Small intestine (tissue), 7 donors: ENCODE data around the gene TLR4. TPM values are rescaled to one million over a fixed set of nuclear protein-coding genes. Genes with fewer than 3 reads are reported as not detected.

Experiments used
- DNase-seq, 2 donors: peaks; one replicate each; pipeline versions ENCODE4 v3.0.0 to v3.0.0-alpha.2; 2013
- FAIRE-seq: peaks from 2 replicates; lab custom pipeline; 2012; peaks lifted over from hg19 to GRCh38; lab: Jason Lieb, UNC
- H3K27ac ChIP-seq, 3 donors: one replicate each; pipeline ENCODE4 v1.5.1; 2013; ENCODE audit warnings: low read length in 2 of 3, mild to moderate bottlenecking in 2 of 3, control low read depth in 1 of 3, inconsistent platforms in 1 of 3, low read depth in 1 of 3, moderate library complexity in 1 of 3
- H3K27me3 ChIP-seq, 3 donors: one replicate each; pipeline ENCODE4 v1.6.1; 2013; ENCODE audit warnings: low read length in 3 of 3, inconsistent platforms in 1 of 3; ENCODE audit not compliant: control insufficient read depth in 3 of 3, insufficient read depth in 3 of 3
- H3K36me3 ChIP-seq, 3 donors: one replicate each; pipeline ENCODE4 v1.6.1; 2013; ENCODE audit warnings: low read length in 3 of 3, inconsistent platforms in 1 of 3, low read depth in 1 of 3, mild to moderate bottlenecking in 1 of 3, moderate library complexity in 1 of 3; ENCODE audit not compliant: control insufficient read depth in 3 of 3, insufficient read depth in 2 of 3
- H3K4me1 ChIP-seq, 3 donors: one replicate each; pipeline ENCODE4 v1.6.1; 2013; ENCODE audit warnings: low read length in 2 of 3, inconsistent platforms in 1 of 3, low read depth in 1 of 3, mild to moderate bottlenecking in 1 of 3, moderate library complexity in 1 of 3; ENCODE audit not compliant: control insufficient read depth in 3 of 3, insufficient read depth in 2 of 3
- H3K4me3 ChIP-seq, 3 donors: one replicate each; pipeline ENCODE4 v1.5.1; 2013; ENCODE audit warnings: low read length in 3 of 3, control low read depth in 1 of 3, inconsistent platforms in 1 of 3, low read depth in 1 of 3, mild to moderate bottlenecking in 1 of 3, moderate library complexity in 1 of 3
- H3K9me3 ChIP-seq, 2 donors: one replicate each; pipeline ENCODE4 v1.6.1; 2013; ENCODE audit warnings: low read depth in 1 of 2, low read length in 1 of 2; ENCODE audit not compliant: control insufficient read depth in 2 of 2, insufficient read depth in 1 of 2
- WGBS, 3 donors: extraction: QIAGEN DNeasy Blood & Tissue Kit; methylation state at CpG; one replicate each; pipeline ENCODE4 v1.1.7; 2013; 5-methylcytosine and 5-hydroxymethylcytosine counted together
- polyA plus RNA-seq, 4 donors: library from polyadenylated mRNA; stranded (reverse) in 3 of 4; unstranded in 1 of 4; fragments of 200-250 nt in 3 of 4; fragments of 120-200 nt in 1 of 4; gene quantifications; one replicate each; pipeline versions ENCODE4 v1.2.1 to v1.2.3, GENCODE V29; 2013
- donor health status: healthy with polysubstance abuse.
- donor health status: control.
- donor health status: control.
- donor health status: Bipolar disorder and iron deficiency.
- donor health status: healthy.

Gene TLR4
- polyA plus RNA-seq, 4 donors: 0.89 to 5.2 (median 2.6) TPM

DNA sequence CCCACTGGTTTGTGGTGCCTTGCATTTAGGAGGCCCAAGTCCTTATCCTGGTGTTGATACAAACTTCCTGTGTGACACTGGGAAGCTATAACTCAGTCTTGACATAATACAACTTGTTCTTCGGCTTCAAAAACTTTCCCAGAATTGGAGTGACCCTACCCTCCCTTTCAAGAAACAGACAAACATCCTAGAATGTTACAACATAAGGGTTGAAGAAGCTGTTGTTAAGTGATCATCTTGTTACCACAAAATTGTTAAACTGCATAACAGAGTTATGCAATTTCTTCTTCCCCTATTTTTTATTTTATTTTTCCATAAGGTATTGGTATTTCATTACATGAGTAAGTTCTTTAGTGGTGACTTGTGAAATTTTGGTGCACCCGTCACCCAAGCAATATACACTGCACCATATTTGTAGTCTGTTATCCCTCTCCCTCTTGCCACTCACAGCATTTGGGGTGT lies 21.3 kb downstream of the TLR4 start:
- no peak for DNase-seq
- Histone ChIP-seq H3K27me3 (no peaks in the 10 kb centered on the region), H3K27ac (no peak overlapping the region), H3K4me3 (no peak overlapping the region), H3K9me3 (no peaks in the 10 kb centered on the region), H3K36me3 (no peaks in the 10 kb centered on the region), H3K4me1 (peaks cover 0 to 3% (median 0%) of the 10 kb centered on the region in 3 donors)
- WGBS, 3 donors: 62 to 73% (median 68%) methylated on average over 2 of the region's 2 CpGs
- no peak for FAIRE-seq

- no peak for FAIRE-seq
- 77 to 81% (median 81%) methylated on average over 2 of the region's 2 CpGs for WGBS, 3 donors
Measured at GRCh38 chr9:117729375-117729774, 25.2 kb downstream of the TLR4 start.

GRCh38 chr9:117732494-117732893 lies 28.3 kb downstream of the TLR4 start:
- DNase-seq (peak in 1 of 2 donors; percentile 81), FAIRE-seq (no peak)
- Histone ChIP-seq H3K27ac (no peak overlapping the region), H3K9me3 (no peaks in the 10 kb centered on the region), H3K4me1 (peaks cover 0 to 1% (median 0%) of the 10 kb centered on the region in 3 donors), H3K36me3 (no peaks in the 10 kb centered on the region), H3K4me3 (no peak overlapping the region), H3K27me3 (no peaks in the 10 kb centered on the region)
- 36 to 64% (median 51%) methylated on average over 6 of the region's 6 CpGs for WGBS, 3 donors

More at GRCh38 chr9:117729375-117729774, 25.2 kb downstream of the TLR4 start:
- no peaks in the 10 kb centered on the region for H3K9me3 ChIP-seq
- H3K36me3 ChIP-seq: no peaks in the 10 kb centered on the region
- DNase-seq: no peak
- no peaks in the 10 kb centered on the region for H3K27me3 ChIP-seq
- H3K27ac ChIP-seq: no peak overlapping the region
- no peak overlapping the region for H3K4me3 ChIP-seq
- H3K4me1 ChIP-seq: peaks cover 0 to 1% (median 0%) of the 10 kb centered on the region in 3 donors

- DNase-seq (peak; percentile 29 to 81), FAIRE-seq (no peak)
- H3K27me3 ChIP-seq: no peaks in the 10 kb centered on the region
- no peak overlapping the region for H3K27ac ChIP-seq
- H3K4me1 ChIP-seq: peaks cover 0 to 1% (median 0%) of the 10 kb centered on the region in 3 donors
- H3K9me3 ChIP-seq: no peaks in the 10 kb centered on the region
- no peaks in the 10 kb centered on the region for H3K36me3 ChIP-seq
- no peak overlapping the region for H3K4me3 ChIP-seq
- 14 to 73% (median 24%) methylated on average over 1 of the region's 1 CpG for WGBS, 3 donors
Measured at GRCh38 chr9:117733465-117733864, 29.3 kb downstream of the TLR4 start.

DNA sequence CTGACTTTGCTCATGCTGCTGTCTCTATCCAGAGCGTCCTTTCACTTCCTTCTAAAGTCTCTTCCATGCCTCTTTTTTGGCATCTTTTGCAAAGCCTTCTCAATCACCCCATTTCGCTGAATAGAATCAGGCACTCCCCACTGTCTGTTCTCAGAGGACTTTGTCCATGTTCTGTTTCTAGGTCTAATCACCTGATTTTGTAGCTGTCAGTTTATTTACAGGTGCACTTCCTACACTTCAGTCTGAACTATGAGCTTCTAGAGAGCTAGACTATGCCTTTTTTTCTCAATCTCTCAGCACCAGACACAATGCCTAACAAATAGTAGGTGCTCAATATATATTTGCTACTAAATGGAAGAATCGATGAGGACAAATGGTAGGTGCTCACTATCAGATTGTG lies 29.9 kb downstream of the TLR4 start:
- H3K27ac ChIP-seq: no peak overlapping the region
- H3K4me3 ChIP-seq: no peak overlapping the region
- FAIRE-seq (no peak), DNase-seq (peak in 1 of 2 donors; percentile 43)
- H3K27me3 ChIP-seq: no peaks in the 10 kb centered on the region
- peaks cover 0 to 1% (median 0%) of the 10 kb centered on the region in 3 donors for H3K4me1 ChIP-seq
- no peaks in the 10 kb centered on the region for H3K36me3 ChIP-seq
- 74 to 83% (median 79%) methylated on average over 3 of the region's 3 CpGs for WGBS, 3 donors
- no peaks in the 10 kb centered on the region for H3K9me3 ChIP-seq

- no peak for FAIRE-seq
Measured at GRCh38 chr9:117734523-117735314, 30.5 kb downstream of the TLR4 start.

DNA sequence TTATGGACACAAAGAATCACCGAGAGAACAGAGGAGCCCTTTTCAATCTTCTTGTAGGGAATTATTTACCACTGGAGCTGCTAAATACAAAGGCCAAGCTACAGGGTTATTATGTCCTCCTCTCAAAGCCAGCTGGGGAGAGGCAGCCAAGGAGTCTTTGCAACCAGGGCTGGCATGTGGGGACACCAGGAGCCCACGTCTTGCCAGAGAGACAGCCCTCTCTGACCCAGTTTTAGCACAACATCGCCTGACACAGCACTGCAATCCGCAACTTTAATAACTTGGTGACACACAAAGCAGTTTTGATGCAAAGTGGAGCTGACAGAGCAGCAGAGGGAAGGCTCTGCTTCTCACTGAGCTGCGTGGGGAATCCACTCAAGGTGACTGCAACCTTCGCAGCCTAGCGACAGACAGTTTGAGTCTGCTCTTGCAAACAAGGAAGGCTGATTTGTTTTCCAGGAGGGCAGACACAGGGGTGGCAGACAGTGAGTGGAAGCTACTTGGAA lies 33.6 kb downstream of the TLR4 start:
- Histone ChIP-seq H3K4me1 (peaks cover 0 to 1% (median 0%) of the 10 kb centered on the region in 3 donors), H3K4me3 (no peak overlapping the region), H3K27me3 (no peaks in the 10 kb centered on the region), H3K9me3 (no peaks in the 10 kb centered on the region), H3K27ac (no peak overlapping the region), H3K36me3 (no peaks in the 10 kb centered on the region)
- 71 to 79% (median 78%) methylated on average over 7 of the region's 7 CpGs for WGBS, 3 donors
- DNase-seq (no peak), FAIRE-seq (no peak)

More at GRCh38 chr9:117734523-117735314, 30.5 kb downstream of the TLR4 start:
- DNase-seq: no peak
- Histone ChIP-seq H3K27me3 (no peaks in the 10 kb centered on the region), H3K4me1 (peaks cover 0 to 1% (median 0%) of the 10 kb centered on the region in 3 donors), H3K27ac (no peak overlapping the region), H3K36me3 (no peaks in the 10 kb centered on the region), H3K9me3 (no peaks in the 10 kb centered on the region), H3K4me3 (no peak overlapping the region)
- WGBS, 3 donors: 67 to 83% (median 71%) methylated on average over 2 of the region's 2 CpGs

DNA sequence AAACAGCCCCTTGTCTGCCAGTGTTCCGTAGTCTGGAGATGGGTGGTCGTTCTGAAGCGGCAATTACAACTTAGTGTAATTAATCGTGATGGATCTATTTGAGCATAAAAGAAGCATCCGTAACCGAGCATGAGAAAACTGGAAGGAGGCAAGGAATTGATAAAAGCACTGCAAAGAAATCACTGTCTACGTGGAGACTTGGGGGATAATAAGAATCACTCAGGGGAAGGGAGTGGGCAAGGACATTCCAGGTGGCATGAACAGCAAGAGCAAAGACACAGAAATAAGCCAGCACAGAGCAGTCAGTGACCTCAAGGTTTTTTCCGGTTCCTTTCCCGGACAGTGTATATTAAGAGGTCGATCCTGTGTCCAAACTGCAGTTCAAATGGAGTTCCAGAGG lies 35.0 kb downstream of the TLR4 start:
- Histone ChIP-seq H3K27me3 (peaks cover 0 to 2% (median 0%) of the 10 kb centered on the region in 3 donors), H3K27ac (no peak overlapping the region), H3K9me3 (no peaks in the 10 kb centered on the region), H3K4me3 (no peak overlapping the region), H3K4me1 (no peaks in the 10 kb centered on the region), H3K36me3 (no peaks in the 10 kb centered on the region)
- FAIRE-seq: no peak
- WGBS, 3 donors: 75 to 87% (median 83%) methylated on average over 10 of the region's 10 CpGs
- no peak for DNase-seq
